Osteoblast (primary cell): Measurements from ENCODE around the gene UQCR11. TPM values are rescaled to one million over a fixed set of nuclear protein-coding genes. Genes with fewer than 3 reads are reported as not detected.

ENCODE experiments used
- DNase-seq: peaks from one replicate; pipeline ENCODE4 v3.0.0; 2011; ENCODE audit warnings: low spot score, mixed read lengths; ENCODE audit not compliant: insufficient read length; ENCODE audit errors: missing footprints
- H2AFZ ChIP-seq: 2 replicates; pipeline ENCODE4 v1.6.0; 2011; ENCODE audit warnings: mild to moderate bottlenecking, low read length
- H3K27ac ChIP-seq: 2 replicates; pipeline ENCODE4 v1.5.1; 2011; ENCODE audit warnings: mild to moderate bottlenecking, low read depth, low read length, moderate library complexity
- H3K27me3 ChIP-seq: 2 replicates; pipeline ENCODE4 v1.6.0; 2012; ENCODE audit warnings: mild to moderate bottlenecking, control low read depth, inconsistent platforms, low read length, moderate library complexity; ENCODE audit not compliant: insufficient read depth
- H3K36me3 ChIP-seq: 2 replicates; pipeline ENCODE4 v1.5.1; 2011; ENCODE audit warnings: mild to moderate bottlenecking, low read length, control low read depth, moderate library complexity; ENCODE audit not compliant: insufficient read depth
- H3K4me1 ChIP-seq: 2 replicates; pipeline ENCODE4 v1.5.1; 2011; ENCODE audit warnings: mild to moderate bottlenecking, low read length, control low read depth, moderate library complexity; ENCODE audit not compliant: insufficient read depth
- H3K4me2 ChIP-seq: 2 replicates; pipeline ENCODE4 v1.6.0; 2011; ENCODE audit warnings: mild to moderate bottlenecking, low read length; ENCODE audit not compliant: insufficient read depth
- H3K4me3 ChIP-seq: fragments of 200-600 bp; sonication (generic); 3 replicates; pipeline ENCODE4 v1.5.1; 2012; ENCODE audit warnings: mild to moderate bottlenecking, low read length, inconsistent platforms; ENCODE audit not compliant: insufficient read depth
- H3K79me2 ChIP-seq: 2 replicates; pipeline ENCODE4 v1.6.0; 2012; ENCODE audit warnings: mild to moderate bottlenecking, low read length, control low read depth, inconsistent platforms; ENCODE audit not compliant: insufficient read depth
- H3K9me3 ChIP-seq: 2 replicates; pipeline ENCODE4 v1.5.1; 2011; ENCODE audit warnings: low read depth, low read length, control low read depth
- H4K20me1 ChIP-seq: 2 replicates; pipeline ENCODE4 v1.6.0; 2012; ENCODE audit warnings: mild to moderate bottlenecking, low read length, control low read depth; ENCODE audit not compliant: insufficient read depth
- CTCF ChIP-seq: IDR thresholded peaks from 2 replicates; pipeline ENCODE4 v1.5.1; 2011; ENCODE audit warnings: mild to moderate bottlenecking, low read depth, low read length, moderate library complexity; ENCODE audit errors: extremely low read depth
- total RNA-seq: library from RNA; depleted of rRNA; stranded (reverse); fragments of >200 nt; gene quantifications from 2 replicates; pipeline ENCODE4 v1.2.3, GENCODE V29; 2012

UQCR11 gene
- total RNA-seq, 1 donor, result 39.4 TPM

GRCh38 chr19:1647501-1648458, 42.5 kb upstream of the UQCR11 start:
- H3K4me2 ChIP-seq, result no peak overlapping the region
- no peaks in the 10 kb centered on the region for H3K27me3 ChIP-seq
- no peak for TF ChIP-seq CTCF
- H3K9me3 ChIP-seq, result no peaks in the 10 kb centered on the region
- peak; percentile 84 for DNase-seq
- H3K27ac ChIP-seq, result no peak overlapping the region
- H3K4me3 ChIP-seq, result no peak overlapping the region
- peaks cover 28% of the 10 kb centered on the region for H3K36me3 ChIP-seq
- H2AFZ ChIP-seq, result no peak overlapping the region
- H4K20me1 ChIP-seq, result peaks cover 47% of the 10 kb centered on the region
- H3K4me1 ChIP-seq, result peaks cover 15% of the 10 kb centered on the region
- H3K79me2 ChIP-seq, result peaks cover 40% of the 10 kb centered on the region

DNA sequence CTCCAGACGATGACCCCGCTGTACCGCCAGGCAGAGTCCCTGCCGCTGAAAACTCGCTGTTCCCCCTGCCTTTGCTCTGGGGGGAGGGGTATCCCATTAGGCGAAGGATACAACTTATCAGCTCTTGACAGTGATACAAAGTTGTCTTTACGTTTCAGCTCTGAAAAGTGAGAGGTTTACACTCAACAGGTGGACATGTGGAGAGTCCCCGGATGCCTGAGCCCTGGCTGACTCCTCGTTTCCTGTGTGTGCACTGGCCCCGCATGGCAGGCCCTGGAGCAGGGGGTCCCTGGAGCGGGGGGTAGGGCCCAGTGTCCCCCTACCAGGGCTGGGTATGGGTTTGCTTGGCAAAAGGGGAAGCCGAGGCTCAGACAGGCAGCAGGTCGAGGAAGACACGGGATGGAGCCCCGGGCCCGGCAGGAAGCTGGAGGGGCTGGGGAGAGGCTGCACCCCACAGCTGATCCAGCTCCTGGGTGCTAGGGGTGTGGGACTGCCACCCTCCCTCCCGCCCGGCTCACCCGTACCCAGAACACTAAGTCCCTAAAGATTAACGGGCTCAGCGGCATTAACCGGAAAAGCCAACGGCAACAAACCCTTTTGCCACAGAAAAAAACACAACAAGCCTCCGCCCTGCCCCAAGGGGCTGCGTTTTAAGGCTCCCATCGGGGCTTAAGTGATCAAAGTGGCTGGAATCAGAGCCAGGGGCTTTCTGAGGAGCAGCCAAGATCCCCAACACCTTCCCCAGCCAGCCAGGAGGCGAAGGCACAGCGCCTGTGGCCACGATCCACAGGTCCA, 41.6 kb upstream of the UQCR11 start:
- H3K79me2 ChIP-seq, result peaks cover 42% of the 10 kb centered on the region
- no peak overlapping the region for H3K4me2 ChIP-seq
- TF ChIP-seq CTCF, result no peak
- peaks cover 47% of the 10 kb centered on the region for H4K20me1 ChIP-seq
- DNase-seq, result no peak
- no peaks in the 10 kb centered on the region for H3K27me3 ChIP-seq
- no peak overlapping the region for H2AFZ ChIP-seq
- H3K9me3 ChIP-seq, result no peaks in the 10 kb centered on the region
- H3K36me3 ChIP-seq, result peaks cover 37% of the 10 kb centered on the region
- peaks cover 15% of the 10 kb centered on the region for H3K4me1 ChIP-seq
- no peak overlapping the region for H3K27ac ChIP-seq
- no peak overlapping the region for H3K4me3 ChIP-seq

GRCh38 chr19:1646149-1646548, 40.9 kb upstream of the UQCR11 start:
- H3K27me3 ChIP-seq, result no peaks in the 10 kb centered on the region
- peaks cover 44% of the 10 kb centered on the region for H3K36me3 ChIP-seq
- no peak for DNase-seq
- H4K20me1 ChIP-seq, result peaks cover 47% of the 10 kb centered on the region
- TF ChIP-seq CTCF, result no peak
- H2AFZ ChIP-seq, result no peak overlapping the region
- peaks cover 13% of the 10 kb centered on the region for H3K4me1 ChIP-seq
- no peak overlapping the region for H3K27ac ChIP-seq
- no peaks in the 10 kb centered on the region for H3K9me3 ChIP-seq
- H3K4me3 ChIP-seq, result no peak overlapping the region
- no peak overlapping the region for H3K4me2 ChIP-seq
- H3K79me2 ChIP-seq, result peaks cover 38% of the 10 kb centered on the region

- Histone ChIP-seq H3K79me2 (peaks cover 30% of the 10 kb centered on the region), H3K27me3 (no peaks in the 10 kb centered on the region), H3K9me3 (no peaks in the 10 kb centered on the region), H4K20me1 (peaks cover 39% of the 10 kb centered on the region), H3K4me1 (peaks cover 4% of the 10 kb centered on the region), H3K4me3 (no peak overlapping the region), H3K4me2 (no peak overlapping the region), H2AFZ (no peak overlapping the region), H3K36me3 (peaks cover 46% of the 10 kb centered on the region), H3K27ac (no peak overlapping the region)
- DNase-seq, result no peak
- TF ChIP-seq CTCF, result no peak
Observed at GRCh38 chr19:1645299-1645698, 40.0 kb upstream of the UQCR11 start.
